ENCODE measurements around the gene SF3B3.

SF3B3 gene

DNA sequence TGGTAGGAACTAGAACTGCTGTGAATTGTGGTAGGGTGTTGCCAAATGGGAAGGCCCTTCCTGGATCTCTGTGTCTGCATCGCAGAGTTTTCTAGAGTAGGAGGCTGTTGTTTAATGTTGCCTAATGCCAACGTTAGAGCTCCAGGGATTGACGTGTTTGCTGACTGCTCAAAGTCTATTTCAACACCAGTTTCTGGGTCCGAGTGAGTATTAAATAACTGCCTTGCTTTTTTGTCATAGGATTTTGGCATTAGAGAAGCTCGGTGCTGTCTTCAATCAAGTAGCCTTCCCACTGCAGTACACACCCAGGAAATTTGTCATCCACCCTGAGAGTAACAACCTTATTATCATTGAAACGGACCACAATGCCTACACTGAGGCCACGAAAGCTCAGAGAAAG, 40.0 kb downstream of the SF3B3 start:
- H3K27me3 ChIP-seq = no peaks in the 10 kb centered on the region
- H3K4me3 ChIP-seq (ENCODE audit: low read depth, low read length) = no peak overlapping the region
- peaks cover 100% of the 10 kb centered on the region for H3K36me3 ChIP-seq
- TF ChIP-seq, protein P1, sequence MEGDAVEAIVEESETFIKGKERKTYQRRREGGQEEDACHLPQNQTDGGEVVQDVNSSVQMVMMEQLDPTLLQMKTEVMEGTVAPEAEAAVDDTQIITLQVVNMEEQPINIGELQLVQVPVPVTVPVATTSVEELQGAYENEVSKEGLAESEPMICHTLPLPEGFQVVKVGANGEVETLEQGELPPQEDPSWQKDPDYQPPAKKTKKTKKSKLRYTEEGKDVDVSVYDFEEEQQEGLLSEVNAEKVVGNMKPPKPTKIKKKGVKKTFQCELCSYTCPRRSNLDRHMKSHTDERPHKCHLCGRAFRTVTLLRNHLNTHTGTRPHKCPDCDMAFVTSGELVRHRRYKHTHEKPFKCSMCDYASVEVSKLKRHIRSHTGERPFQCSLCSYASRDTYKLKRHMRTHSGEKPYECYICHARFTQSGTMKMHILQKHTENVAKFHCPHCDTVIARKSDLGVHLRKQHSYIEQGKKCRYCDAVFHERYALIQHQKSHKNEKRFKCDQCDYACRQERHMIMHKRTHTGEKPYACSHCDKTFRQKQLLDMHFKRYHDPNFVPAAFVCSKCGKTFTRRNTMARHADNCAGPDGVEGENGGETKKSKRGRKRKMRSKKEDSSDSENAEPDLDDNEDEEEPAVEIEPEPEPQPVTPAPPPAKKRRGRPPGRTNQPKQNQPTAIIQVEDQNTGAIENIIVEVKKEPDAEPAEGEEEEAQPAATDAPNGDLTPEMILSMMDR (IDR thresholded peaks at IDR 0.05; ENCODE audit: low read depth, low read length) = no peak
- H3K9me3 ChIP-seq = no peaks in the 10 kb centered on the region
- no peaks in the 10 kb centered on the region for H3K4me1 ChIP-seq
- DNase-seq = no peak

DNA sequence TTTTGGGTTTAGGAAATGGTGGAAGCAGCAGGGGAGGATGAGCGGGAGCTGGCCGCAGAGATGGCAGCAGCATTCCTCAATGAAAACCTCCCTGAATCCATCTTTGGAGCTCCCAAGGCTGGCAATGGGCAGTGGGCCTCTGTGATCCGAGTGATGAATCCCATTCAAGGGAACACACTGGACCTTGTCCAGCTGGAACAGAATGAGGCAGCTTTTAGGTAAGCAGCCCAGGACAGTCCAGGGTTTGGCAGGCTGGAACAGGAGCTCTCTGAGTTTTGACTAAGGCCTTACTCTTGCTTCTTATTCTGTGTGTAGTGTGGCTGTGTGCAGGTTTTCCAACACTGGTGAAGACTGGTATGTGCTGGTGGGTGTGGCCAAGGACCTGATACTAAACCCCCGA, 41.4 kb downstream of the SF3B3 start:
- Histone ChIP-seq H3K27me3 (no peaks in the 10 kb centered on the region), H3K36me3 (peaks cover 100% of the 10 kb centered on the region), H3K4me1 (no peaks in the 10 kb centered on the region), H3K9me3 (no peaks in the 10 kb centered on the region), H3K4me3 (ENCODE audit: low read depth, low read length) (no peak overlapping the region)
- DNase-seq = no peak
- TF ChIP-seq, protein P1 (IDR thresholded peaks at IDR 0.05; ENCODE audit: low read depth, low read length) = no peak

DNA sequence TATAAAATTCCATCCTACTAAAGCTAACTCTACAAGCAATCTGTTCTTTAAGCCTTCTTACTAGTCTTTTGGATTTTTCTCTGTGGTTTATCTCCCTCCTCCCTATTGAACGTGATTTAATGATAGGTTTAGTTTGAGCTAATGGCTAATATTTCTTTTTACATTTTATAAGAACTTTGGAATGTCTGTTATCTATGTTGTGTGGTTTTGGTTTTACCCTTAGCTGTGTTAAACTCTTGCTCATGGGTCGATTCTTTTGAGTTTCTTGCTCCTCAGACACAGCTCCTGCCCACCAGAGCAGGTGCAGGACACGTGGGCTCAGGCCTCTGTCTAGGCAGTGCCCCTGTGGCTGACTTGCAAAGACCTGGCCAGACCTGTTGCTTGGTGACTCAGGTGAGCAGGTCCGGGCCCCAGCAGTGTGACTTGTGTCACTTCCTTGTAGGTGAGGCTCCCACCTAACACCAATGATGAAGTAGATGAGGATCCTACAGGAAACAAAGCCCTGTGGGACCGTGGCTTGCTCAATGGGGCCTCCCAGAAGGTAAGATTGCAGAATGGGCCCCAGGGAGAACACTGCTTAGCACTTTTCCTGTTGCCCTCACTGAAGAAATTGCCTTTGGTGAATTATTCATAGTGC, 45.1 kb downstream of the SF3B3 start:
- Histone ChIP-seq H3K4me3 (ENCODE audit: low read depth, low read length) (no peak overlapping the region), H3K27me3 (no peaks in the 10 kb centered on the region), H3K9me3 (no peaks in the 10 kb centered on the region), H3K4me1 (no peaks in the 10 kb centered on the region), H3K36me3 (peaks cover 100% of the 10 kb centered on the region)
- no peak for DNase-seq
- TF ChIP-seq, protein P1 (IDR thresholded peaks at IDR 0.05; ENCODE audit: low read depth, low read length) = no peak

DNA sequence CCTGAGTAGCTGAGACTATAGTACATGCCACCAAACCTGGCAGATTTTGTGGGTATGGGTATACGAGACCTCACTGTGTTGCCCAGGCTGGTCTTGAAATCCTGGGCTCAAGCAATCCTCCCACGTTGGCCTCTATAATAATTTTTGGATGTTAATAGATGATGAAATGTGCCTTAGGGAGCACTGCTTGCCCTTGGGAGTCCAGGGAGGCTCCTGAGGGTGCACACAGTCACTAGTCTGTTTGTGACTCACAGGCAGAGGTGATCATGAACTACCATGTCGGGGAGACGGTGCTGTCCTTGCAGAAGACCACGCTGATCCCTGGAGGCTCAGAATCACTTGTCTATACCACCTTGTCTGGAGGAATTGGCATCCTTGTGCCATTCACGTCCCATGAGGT, 46.1 kb downstream of the SF3B3 start:
- TF ChIP-seq, protein P1 (IDR thresholded peaks at IDR 0.05; ENCODE audit: low read depth, low read length) = no peak
- Histone ChIP-seq H3K4me3 (ENCODE audit: low read depth, low read length) (no peak overlapping the region), H3K27me3 (no peaks in the 10 kb centered on the region), H3K9me3 (no peaks in the 10 kb centered on the region), H3K4me1 (no peaks in the 10 kb centered on the region), H3K36me3 (peaks cover 100% of the 10 kb centered on the region)
- no peak for DNase-seq

DNA sequence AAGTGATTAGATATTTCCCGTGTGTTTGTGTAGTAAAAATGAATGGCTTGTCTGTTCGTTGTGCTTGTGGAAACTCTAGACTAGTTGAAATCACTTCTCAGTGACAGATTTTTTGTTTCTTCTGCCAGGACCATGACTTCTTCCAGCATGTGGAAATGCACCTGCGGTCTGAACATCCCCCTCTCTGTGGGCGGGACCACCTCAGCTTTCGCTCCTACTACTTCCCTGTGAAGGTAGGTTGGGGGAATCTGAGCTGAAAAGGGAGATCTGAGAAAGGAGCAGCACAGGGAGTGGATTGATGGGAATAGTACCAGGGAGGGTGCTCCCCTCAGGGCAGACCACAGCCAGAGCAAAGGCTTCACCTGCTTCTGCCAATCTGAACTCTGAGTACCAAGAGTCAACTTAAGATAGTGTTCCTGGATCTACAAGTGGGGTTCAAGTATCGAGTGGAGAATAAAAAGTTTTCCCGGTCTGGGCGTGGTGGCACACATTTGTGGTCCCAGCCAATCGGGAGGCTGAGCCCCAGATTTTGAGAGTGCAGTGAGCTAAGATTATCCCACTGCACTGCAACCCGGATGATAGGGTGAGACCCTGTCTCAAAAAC, 47.5 kb downstream of the SF3B3 start:
- TF ChIP-seq, protein P1 (IDR thresholded peaks at IDR 0.05; ENCODE audit: low read depth, low read length) = no peak
- H3K4me1 ChIP-seq = no peaks in the 10 kb centered on the region
- H3K36me3 ChIP-seq = peaks cover 95% of the 10 kb centered on the region
- H3K4me3 ChIP-seq (ENCODE audit: low read depth, low read length) = no peak overlapping the region
- H3K27me3 ChIP-seq = no peaks in the 10 kb centered on the region
- H3K9me3 ChIP-seq = no peaks in the 10 kb centered on the region
- no peak for DNase-seq

DNA sequence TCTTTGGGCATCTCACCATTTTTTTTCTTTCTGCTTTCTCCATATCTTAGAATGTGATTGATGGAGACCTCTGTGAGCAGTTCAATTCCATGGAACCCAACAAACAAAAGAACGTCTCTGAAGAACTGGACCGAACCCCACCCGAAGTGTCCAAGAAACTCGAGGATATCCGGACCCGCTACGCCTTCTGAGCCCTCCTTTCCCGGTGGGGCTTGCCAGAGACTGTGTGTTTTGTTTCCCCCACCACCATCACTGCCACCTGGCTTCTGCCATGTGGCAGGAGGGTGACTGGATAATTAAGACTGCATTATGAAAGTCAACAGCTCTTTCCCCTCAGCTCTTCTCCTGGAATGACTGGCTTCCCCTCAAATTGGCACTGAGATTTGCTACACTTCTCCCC, 48.0 kb downstream of the SF3B3 start:
- no peaks in the 10 kb centered on the region for H3K4me1 ChIP-seq
- H3K36me3 ChIP-seq = peaks cover 89% of the 10 kb centered on the region
- H3K4me3 ChIP-seq (ENCODE audit: low read depth, low read length) = no peak overlapping the region
- no peaks in the 10 kb centered on the region for H3K9me3 ChIP-seq
- H3K27me3 ChIP-seq = no peaks in the 10 kb centered on the region
- TF ChIP-seq, protein P1 (IDR thresholded peaks at IDR 0.05; ENCODE audit: low read depth, low read length) = no peak
- DNase-seq = no peak

Measured in BE2C (cell line).